Pancreas (tissue), 10 donors: ENCODE data around the gene TMCC3. TPM values are rescaled to one million over a fixed set of nuclear protein-coding genes. Genes with fewer than 3 reads are reported as not detected.
A peak's percentile ranks its signal among the peaks of the same experiment; 100 is the strongest.

Experiments used
- ATAC-seq, 4 donors: fragments of 200-7000 bp; cut with Tn5 transposase; one replicate each; pipeline versions ENCODE4 v1.8.0 to v1.9.1; 2020; ENCODE audit warnings: mild to moderate bottlenecking in 4 of 4, moderate library complexity in 4 of 4
- DNase-seq, 6 donors: peaks; one replicate each; pipeline ENCODE4 v3.0.0-alpha.2; 2020
- FAIRE-seq: peaks from 2 replicates; lab custom pipeline; 2012; peaks lifted over from hg19 to GRCh38; lab: Jason Lieb, UNC
- H3K27ac ChIP-seq, 4 donors: fragments of 200-600 bp; sonication (generic); 1 replicate in 3 of 4; 2 replicates in 1 of 4; pipeline versions ENCODE4 v1.5.0 to v1.8.0; 2020
- H3K27me3 ChIP-seq, 4 donors: fragments of 200-600 bp; one replicate each; pipeline ENCODE4 v1.8.0; 2021
- H3K36me3 ChIP-seq, 3 donors: fragments of 200-600 bp; sonication (generic) in 1 of 3; one replicate each; pipeline versions ENCODE4 v1.5.0 to v1.8.0; 2020 to 2021
- H3K4me1 ChIP-seq, 3 donors: fragments of 200-600 bp; one replicate each; pipeline ENCODE4 v1.8.0; 2021
- H3K4me3 ChIP-seq, 4 donors: fragments of 200-600 bp; sonication (generic) in 2 of 4; one replicate each; pipeline versions ENCODE4 v1.5.0 to v1.8.0; 2020 to 2021
- H3K9me3 ChIP-seq, 4 donors: fragments of 200-600 bp; one replicate each; pipeline ENCODE4 v1.8.0; 2021
- CTCF ChIP-seq, 4 donors: fragments of 200-600 bp; sonication (generic) in 3 of 4; IDR thresholded peaks; one replicate each; pipeline versions ENCODE4 v1.5.0 to v1.8.0; 2021; ENCODE audit warnings: antibody characterized with exemption in 4 of 4
- WGBS, 2 donors: extraction: QIAGEN DNeasy Blood & Tissue Kit; methylation state at CpG; one replicate each; pipeline ENCODE4 v1.1.7; 2013; 5-methylcytosine and 5-hydroxymethylcytosine counted together
- intact Hi-C, 3 donors: fragments of 100-400 bp; cut with DNase I; formaldehyde crosslinking; loops; one replicate each; pipeline versions ENCODE4 v1.11.1 to v1.14.2; 2022
- microRNA-seq, 2 donors: library from miRNA; unstranded; fragments of <30 nt; microRNA quantifications; one replicate each; pipeline versions ENCODE4 to v1.1.0, GENCODE V29; 2019 to 2020
- polyA plus RNA-seq, 2 donors: library from polyadenylated mRNA; stranded (reverse); fragments of 200-250 nt; gene quantifications; one replicate each; pipeline ENCODE4 v1.2.3, GENCODE V29; 2013
- total RNA-seq, 6 donors: library from RNA; stranded (reverse); fragmentation: NEBNext Ultra II Directional in 4 of 6; extraction: Animal tissue kit (Norgen Biotek cat#: 25700) in 4 of 6; gene quantifications; one replicate each; pipeline versions ENCODE4 v1.2.1 to v1.2.4, GENCODE V29; 2021 to 2023
- donor health status: healthy with polysubstance abuse.
- donor health status: DM: no; HTN: no; CAD: no; lungs with moderate emphysema.
- donor health status: DM: no; HTN: no; CAD: no.
- donor health status: control.
- donor health status: control.
- donor health status: Bipolar disorder and iron deficiency.
- donor health status: DM: yes; HTN: yes; CAD: no.
- donor health status: DM: no; HTN: no; CAD: no.
- donor health status: DM: no; HTN: no; CAD: no.
- donor health status: DM: yes; HTN: yes; CAD: no.

TMCC3 gene
- total and polyA plus RNA-seq, 8 donors, result 1.0 to 6.9 (median 2.3) TPM

- H3K9me3 ChIP-seq, result no peaks in the 10 kb centered on the region
- WGBS, 2 donors, result 66 to 70% methylated on average over 6 of the region's 6 CpGs
- DNase-seq, result no peak
- H3K36me3 ChIP-seq, result no peaks in the 10 kb centered on the region
- H3K27me3 ChIP-seq, result no peaks in the 10 kb centered on the region
- no peak for FAIRE-seq
- no peak overlapping the region for H3K4me3 ChIP-seq
- no peak for TF ChIP-seq CTCF (IDR thresholded peaks at IDR 0.05)
- ATAC-seq, result no peak
- intact Hi-C loops, result no loop called here
- no peaks in the 10 kb centered on the region for H3K4me1 ChIP-seq
- H3K27ac ChIP-seq, result no peak overlapping the region
Observed at GRCh38 chr12:94534278-94534677, 116.1 kb downstream of the TMCC3 start.

- DNase-seq, result peak; percentile 40 to 81 (median 59)
- H3K4me3 ChIP-seq, result no peak overlapping the region
- H3K27me3 ChIP-seq, result no peaks in the 10 kb centered on the region
- H3K4me1 ChIP-seq, result no peaks in the 10 kb centered on the region
- intact Hi-C loops, result no loop called here
- ATAC-seq, result peak; percentile 73 to 90 (median 89)
- no peaks in the 10 kb centered on the region for H3K9me3 ChIP-seq
- peak; percentile 42 to 67 (median 48) for TF ChIP-seq CTCF (IDR thresholded peaks at IDR 0.05)
- no peak overlapping the region for H3K27ac ChIP-seq
- no peak for FAIRE-seq
- no peaks in the 10 kb centered on the region for H3K36me3 ChIP-seq
- 21 to 25% methylated on average over 16 of the region's 16 CpGs for WGBS, 2 donors
Observed at GRCh38 chr12:94532490-94533422, 117.6 kb downstream of the TMCC3 start.

GRCh38 chr12:94531196-94531720 lies 119.1 kb downstream of the TMCC3 start:
- FAIRE-seq, result no peak
- no peaks in the 10 kb centered on the region for H3K36me3 ChIP-seq
- no peak overlapping the region for H3K4me3 ChIP-seq
- H3K27me3 ChIP-seq, result no peaks in the 10 kb centered on the region
- no peak for TF ChIP-seq CTCF (IDR thresholded peaks at IDR 0.05)
- DNase-seq, result no peak
- WGBS, 2 donors, result 69 to 80% methylated on average over 6 of the region's 6 CpGs
- H3K4me1 ChIP-seq, result no peaks in the 10 kb centered on the region
- no peaks in the 10 kb centered on the region for H3K9me3 ChIP-seq
- ATAC-seq, result no peak
- intact Hi-C loops, result no loop called here
- H3K27ac ChIP-seq, result no peak overlapping the region

- no peaks in the 10 kb centered on the region for H3K36me3 ChIP-seq
- FAIRE-seq (no peak), DNase-seq (no peak), ATAC-seq (no peak)
- no peak for TF ChIP-seq CTCF (IDR thresholded peaks at IDR 0.05)
- no peak overlapping the region for H3K4me3 ChIP-seq
- no peaks in the 10 kb centered on the region for H3K4me1 ChIP-seq
- no peak overlapping the region for H3K27ac ChIP-seq
- H3K9me3 ChIP-seq, result no peaks in the 10 kb centered on the region
- WGBS, 2 donors, result 29 to 44% methylated on average over 2 of the region's 2 CpGs
- no peaks in the 10 kb centered on the region for H3K27me3 ChIP-seq
- intact Hi-C loops, result loop anchor here in 1 of 3 donors (5.0 kb wide), 1 partner anchor 389 kb away; no protein-coding TSS in a partner anchor
Observed at GRCh38 chr12:94525951-94526350, 124.4 kb downstream of the TMCC3 start.

Small RNAs within 50 kb of the gene (microRNA-seq; reads per million reads assigned to microRNA genes)
- gene MIR5700, result 0 reads per million in 2 donors

Other genes with a start within 250 kb of the TMCC3 start
- 10 to 100 TPM in 1 of 6 donors, 1 to 10 TPM in 5; 7.0 to 10.1 (median 8.4) TPM for gene CEP83, start 190.7 kb downstream of the TMCC3 start, total RNA-seq
- 10 to 100 TPM in 1 of 2 donors, 1 to 10 TPM in 1; 8.6 to 14.5 TPM for gene CEP83, start 190.7 kb downstream of the TMCC3 start, polyA plus RNA-seq